ENCODE measurements around the gene KIAA1958. TPM values are rescaled to one million over a fixed set of nuclear protein-coding genes. Genes with fewer than 3 reads are reported as not detected.

The KIAA1958 gene
- total and polyA plus RNA-seq, 2 of the 8 experiments (the other 6 are each of a cell fraction or from before 2014, with no cell fraction given) = 11.4 to 43.8 TPM

- H4K8ac ChIP-seq (ENCODE audit: extremely low read depth, insufficient read depth, low read length) = no peak overlapping the region
- no peaks in the 10 kb centered on the region for H3K23me2 ChIP-seq (ENCODE audit: low read depth, low read length)
- H3K14ac ChIP-seq (ENCODE audit: insufficient read length) = no peak overlapping the region
- no peak overlapping the region for H2AFZ ChIP-seq (ENCODE audit: low read length)
- TF ChIP-seq BCL11A (IDR thresholded peaks at IDR 0.05; ENCODE audit: low read depth in 2 of 2, low read length in 2 of 2) = no peak
- TF ChIP-seq EGR1 (IDR thresholded peaks at IDR 0.05; ENCODE audit: borderline replicate concordance, low read depth, low read length) = no peak
- TF ChIP-seq EP300 (IDR thresholded peaks at IDR 0.05; ENCODE audit: borderline replicate concordance in 1 of 2, low read depth in 2 of 2, low read length in 2 of 2) = no peak
- TF ChIP-seq, protein P1, sequence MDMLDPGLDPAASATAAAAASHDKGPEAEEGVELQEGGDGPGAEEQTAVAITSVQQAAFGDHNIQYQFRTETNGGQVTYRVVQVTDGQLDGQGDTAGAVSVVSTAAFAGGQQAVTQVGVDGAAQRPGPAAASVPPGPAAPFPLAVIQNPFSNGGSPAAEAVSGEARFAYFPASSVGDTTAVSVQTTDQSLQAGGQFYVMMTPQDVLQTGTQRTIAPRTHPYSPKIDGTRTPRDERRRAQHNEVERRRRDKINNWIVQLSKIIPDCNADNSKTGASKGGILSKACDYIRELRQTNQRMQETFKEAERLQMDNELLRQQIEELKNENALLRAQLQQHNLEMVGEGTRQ (IDR thresholded peaks at IDR 0.05; ENCODE audit: low read length) = no peak
- TF ChIP-seq SAP30 (IDR thresholded peaks at IDR 0.05; ENCODE audit: insufficient read depth, insufficient replicate concordance, low read length) = no peak
- TF ChIP-seq GABPA (IDR thresholded peaks at IDR 0.05; ENCODE audit: borderline replicate concordance, insufficient read depth, low read length) = no peak
- no peaks in the 10 kb centered on the region for H3K27me3 ChIP-seq (replicated peaks in 1 of 4; ENCODE audit: control insufficient read depth in 3 of 4, extremely low read depth in 1 of 4, insufficient read depth in 3 of 4, low read length in 3 of 4)
- no peaks in the 10 kb centered on the region for H3K79me2 ChIP-seq (ENCODE audit: control insufficient read depth in 1 of 2, insufficient read depth in 2 of 2, low read length in 2 of 2)
- H3K18ac ChIP-seq (ENCODE audit: extremely low read depth, low read length) = no peak overlapping the region
- no peak overlapping the region for H4K91ac ChIP-seq (replicated peaks; ENCODE audit: insufficient read length, low read length)
- peaks cover 0 to 4% (median 1%) of the 10 kb centered on the region in 4 experiments; a peak in 1 of 7 replicates for H3K4me1 ChIP-seq (replicated peaks in 1 of 4; ENCODE audit: control insufficient read depth in 3 of 4, insufficient read depth in 4 of 4, low read length in 3 of 4)
- H3K4me3 ChIP-seq (ENCODE audit: extremely low read depth in 1 of 4, insufficient read depth in 2 of 4, low read depth in 3 of 4, low read length in 4 of 4) = no peak overlapping the region
- H3K27ac ChIP-seq (ENCODE audit: low read depth, low read length) = no peak overlapping the region
- H2BK15ac ChIP-seq (ENCODE audit: low read length) = 0 out of 2 replicates have a peak overlapping the region, but pooled peaks have one; percentile 65
- H2BK20ac ChIP-seq (ENCODE audit: low read length) = no peak overlapping the region
- H3K23ac ChIP-seq (ENCODE audit: insufficient read length) = no peak overlapping the region
- 0 out of 2 replicates have a peak overlapping the region, but pooled peaks have one; percentile 13 for H2BK5ac ChIP-seq (ENCODE audit: low read depth, low read length)
- H3K56ac ChIP-seq (replicated peaks; ENCODE audit: insufficient read length, low read depth, low read length) = no peak overlapping the region
- no peak overlapping the region for H4K5ac ChIP-seq (ENCODE audit: insufficient read length, low read depth, low read length)
- peaks cover 0 to under 1% (median 0%) of the 10 kb centered on the region in 4 experiments; a peak in 1 of 8 replicates for H3K36me3 ChIP-seq (ENCODE audit: control insufficient read depth in 2 of 4, insufficient read depth in 4 of 4, low read length in 3 of 4)
- ChIA-PET CTCF (ENCODE audit: partially characterized antibody) (interaction anchor here (0.6 to 0.8 kb wide), 2 partner anchors 15 to 339 kb away, joined by 4 read pairs; no protein-coding TSS in a partner anchor), POLR2A (ENCODE audit: partially characterized antibody) (interaction anchor here (0.7 kb wide), 1 partner anchor 12 kb away, joined by 5 read pairs; no protein-coding TSS in a partner anchor)
- no peak overlapping the region for H2BK120ac ChIP-seq (replicated peaks; ENCODE audit: low read depth, low read length)
- H3K9me3 ChIP-seq (ENCODE audit: insufficient read depth in 2 of 2, low read depth in 1 of 2, low read length in 1 of 2) = peaks cover 0 to 7% of the 10 kb centered on the region in 2 experiments; a peak in 2 of 4 replicates
- FAIRE-seq (no peak), DNase-seq (ENCODE audit: low read depth in 1 of 2, low spot score in 2 of 2) (peak in 1 of 2 experiments; percentile 51)
- no peaks in the 10 kb centered on the region for H3K79me1 ChIP-seq (ENCODE audit: low read depth, low read length)
- 75% methylated on average over 6 of the region's 6 CpGs; no CpG with 5 or more reads in 1 of the 2 experiments for WGBS, 2 experiments (ENCODE audit: extremely low coverage in 1 of 2, insufficient coverage in 1 of 2, insufficient read length in 1 of 2, insufficient replicate concordance in 2 of 2, low coverage in 1 of 2, low lambda C conversion rate in 2 of 2, missing lambda C conversion rate in 1 of 2)
- no peak overlapping the region for H3K4me2 ChIP-seq (ENCODE audit: insufficient read depth in 1 of 2, low read depth in 2 of 2, low read length in 2 of 2)
- H4K20me1 ChIP-seq (replicated peaks in 1 of 2; ENCODE audit: control insufficient read depth in 1 of 2, insufficient read depth in 2 of 2, low read length in 2 of 2) = no peaks in the 10 kb centered on the region
- H2AK5ac ChIP-seq (ENCODE audit: low read depth, low read length) = peak overlapping the region; percentile 88; the same call in 1 of the 2 replicates
- H3K4ac ChIP-seq (replicated peaks; ENCODE audit: insufficient read length, low read depth, low read length) = no peak overlapping the region
- peak overlapping the region; percentile 86 for H2BK12ac ChIP-seq (ENCODE audit: low read depth, low read length)
- H3K9ac ChIP-seq (replicated peaks in 1 of 4; ENCODE audit: extremely low read depth in 1 of 4, low read depth in 3 of 4, low read length in 3 of 4) = peak overlapping the region in 1 of 4 experiments; percentile 44; a peak in 1 of 7 replicates
Measured at GRCh38 chr9:112680731-112681402, 194.2 kb downstream of the KIAA1958 start.

Data from H1 (cell line).